GM18519 (cell line): ENCODE results near the gene CDH5.
"Not testable (repeated sequence)": the region's sequence is repeated elsewhere in the genome, so short reads cannot be mapped to it uniquely, and the experiment has no call there.

Experiments
- ATAC-seq: cut with Tn5 transposase; IDR thresholded peaks from one replicate; pipeline ENCODE4 v1.9.1; 2021; ENCODE audit warnings: mild to moderate bottlenecking, moderate library complexity; ENCODE audit not compliant: unreplicated experiment, low FRiP score

The CDH5 gene, protein sequence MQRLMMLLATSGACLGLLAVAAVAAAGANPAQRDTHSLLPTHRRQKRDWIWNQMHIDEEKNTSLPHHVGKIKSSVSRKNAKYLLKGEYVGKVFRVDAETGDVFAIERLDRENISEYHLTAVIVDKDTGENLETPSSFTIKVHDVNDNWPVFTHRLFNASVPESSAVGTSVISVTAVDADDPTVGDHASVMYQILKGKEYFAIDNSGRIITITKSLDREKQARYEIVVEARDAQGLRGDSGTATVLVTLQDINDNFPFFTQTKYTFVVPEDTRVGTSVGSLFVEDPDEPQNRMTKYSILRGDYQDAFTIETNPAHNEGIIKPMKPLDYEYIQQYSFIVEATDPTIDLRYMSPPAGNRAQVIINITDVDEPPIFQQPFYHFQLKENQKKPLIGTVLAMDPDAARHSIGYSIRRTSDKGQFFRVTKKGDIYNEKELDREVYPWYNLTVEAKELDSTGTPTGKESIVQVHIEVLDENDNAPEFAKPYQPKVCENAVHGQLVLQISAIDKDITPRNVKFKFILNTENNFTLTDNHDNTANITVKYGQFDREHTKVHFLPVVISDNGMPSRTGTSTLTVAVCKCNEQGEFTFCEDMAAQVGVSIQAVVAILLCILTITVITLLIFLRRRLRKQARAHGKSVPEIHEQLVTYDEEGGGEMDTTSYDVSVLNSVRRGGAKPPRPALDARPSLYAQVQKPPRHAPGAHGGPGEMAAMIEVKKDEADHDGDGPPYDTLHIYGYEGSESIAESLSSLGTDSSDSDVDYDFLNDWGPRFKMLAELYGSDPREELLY

DNA sequence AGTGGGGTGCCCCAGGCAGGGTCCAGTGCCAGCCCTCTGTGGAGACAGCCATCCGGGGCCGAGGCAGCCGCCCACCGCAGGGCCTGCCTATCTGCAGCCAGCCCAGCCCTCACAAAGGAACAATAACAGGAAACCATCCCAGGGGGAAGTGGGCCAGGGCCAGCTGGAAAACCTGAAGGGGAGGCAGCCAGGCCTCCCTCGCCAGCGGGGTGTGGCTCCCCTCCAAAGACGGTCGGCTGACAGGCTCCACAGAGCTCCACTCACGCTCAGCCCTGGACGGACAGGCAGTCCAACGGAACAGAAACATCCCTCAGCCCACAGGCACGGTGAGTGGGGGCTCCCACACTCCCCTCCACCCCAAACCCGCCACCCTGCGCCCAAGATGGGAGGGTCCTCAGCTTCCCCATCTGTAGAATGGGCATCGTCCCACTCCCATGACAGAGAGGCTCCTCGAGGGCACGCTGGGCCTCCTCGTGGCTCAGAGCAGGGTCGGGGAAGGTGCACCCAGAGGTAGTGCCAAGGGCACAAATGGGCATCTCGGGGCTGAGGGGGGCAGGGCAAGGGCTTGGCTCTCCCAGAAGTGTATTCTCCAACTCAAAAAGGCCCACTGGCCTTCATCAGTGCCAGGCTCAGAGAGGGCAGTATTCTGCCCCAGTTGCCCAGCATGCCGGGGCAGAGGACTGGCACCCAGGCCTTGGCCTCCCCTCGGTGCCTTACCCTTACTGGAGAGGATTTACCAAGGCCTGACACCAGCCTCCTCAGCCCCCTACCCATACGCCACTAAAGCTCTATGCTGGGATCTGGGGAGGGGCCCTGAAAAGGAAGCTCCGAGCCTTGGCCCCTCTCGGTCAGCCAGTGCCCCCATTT lies at the start of gene CDH5:
CDH5 (plus strand) TSS at position 259 of the 867 bp plus-strand sequence. CDS start 12,647 bp downstream, outside the sequence.
- no peak for ATAC-seq

DNA sequence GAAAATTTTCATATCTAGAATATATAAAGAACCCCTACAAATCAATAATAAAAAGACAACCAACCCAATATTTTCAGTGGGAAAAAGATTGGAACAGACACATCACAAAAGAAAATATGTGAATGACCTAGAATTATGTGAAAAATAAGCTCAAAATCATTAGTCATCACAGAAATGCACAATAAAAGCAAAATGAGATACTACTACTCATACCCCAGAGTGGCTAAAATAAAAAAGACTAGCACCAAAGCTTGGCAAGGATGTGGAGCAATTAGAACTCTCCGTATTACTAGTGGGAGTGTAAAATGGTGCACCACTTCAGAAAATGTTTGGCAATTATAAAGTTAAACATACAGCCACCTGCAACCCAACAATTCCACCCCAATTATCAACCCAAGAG lies 48.0 kb upstream of the CDH5 start:
- ATAC-seq, result no peak

DNA sequence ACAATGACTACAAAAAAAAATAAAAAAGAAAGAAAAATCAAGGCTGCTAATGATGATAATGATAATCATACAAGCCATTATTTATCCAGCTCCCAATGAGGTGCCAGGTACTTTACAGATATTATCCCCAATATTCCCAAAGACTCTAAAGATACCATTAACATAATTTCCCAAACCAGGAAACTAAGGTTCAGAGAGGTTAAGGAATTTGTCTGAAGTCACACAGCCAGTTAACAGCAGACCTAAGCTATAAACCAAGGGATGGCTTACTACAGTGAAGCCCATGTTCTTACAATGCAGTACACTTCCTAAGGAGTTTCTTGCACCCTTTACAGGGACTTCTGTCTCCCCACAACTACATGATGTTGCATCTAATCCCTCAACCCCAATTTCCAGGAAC lies 45.7 kb upstream of the CDH5 start:
- no peak for ATAC-seq

DNA sequence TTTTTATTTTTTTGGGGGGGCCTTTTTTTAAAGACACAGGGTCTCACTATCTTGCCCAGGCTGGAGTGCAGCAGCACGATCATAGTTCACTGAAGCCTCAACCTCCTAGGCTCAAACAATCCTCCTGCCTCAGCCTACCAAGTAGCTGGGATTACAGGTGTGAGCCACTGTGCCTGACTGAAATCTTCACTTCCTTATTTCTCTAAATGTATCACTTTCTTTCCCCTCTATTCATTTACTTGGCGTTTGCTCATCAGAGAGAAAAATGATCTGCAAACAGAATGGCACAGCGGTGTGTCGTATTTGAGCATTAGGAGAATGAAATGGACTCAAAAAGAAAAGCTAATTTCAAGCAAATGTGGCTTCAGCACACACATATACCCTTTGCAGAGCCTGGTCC lies 44.3 kb upstream of the CDH5 start:
- ATAC-seq, result no peak

DNA sequence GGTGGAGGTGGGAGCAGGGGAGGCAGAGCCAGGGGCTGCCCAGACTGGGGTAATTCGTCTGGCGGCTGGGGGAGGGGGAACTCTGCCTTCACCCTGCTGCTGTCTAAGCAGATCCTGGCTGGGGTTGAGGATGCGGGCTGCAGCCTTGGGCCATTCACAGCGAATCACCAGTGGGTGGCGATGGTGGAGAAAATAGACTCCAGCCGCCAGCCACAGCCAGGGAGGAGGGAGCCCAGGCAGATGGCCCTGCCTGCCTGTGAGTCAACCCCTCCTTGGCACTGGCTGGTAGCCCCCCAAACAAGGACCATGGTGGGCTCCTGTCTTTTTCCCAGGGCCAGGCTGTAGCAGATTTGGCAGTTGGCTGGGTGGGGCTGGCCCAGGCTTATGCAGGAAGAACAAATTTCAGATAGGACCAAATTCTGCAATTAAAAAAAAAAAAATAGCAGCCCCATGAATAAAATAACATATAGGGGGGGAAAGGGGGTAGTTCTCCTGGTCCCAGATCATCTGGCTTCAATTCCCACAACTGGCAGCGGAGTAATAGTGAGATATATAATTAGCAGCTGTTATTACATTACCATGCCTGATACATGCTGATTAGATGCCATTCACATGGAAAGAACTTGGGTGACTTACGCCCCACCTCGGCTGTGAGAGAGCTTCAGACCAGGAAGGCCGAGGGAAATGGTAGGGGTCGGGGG lies 41.5 kb upstream of the CDH5 start:
- no peak for ATAC-seq

DNA sequence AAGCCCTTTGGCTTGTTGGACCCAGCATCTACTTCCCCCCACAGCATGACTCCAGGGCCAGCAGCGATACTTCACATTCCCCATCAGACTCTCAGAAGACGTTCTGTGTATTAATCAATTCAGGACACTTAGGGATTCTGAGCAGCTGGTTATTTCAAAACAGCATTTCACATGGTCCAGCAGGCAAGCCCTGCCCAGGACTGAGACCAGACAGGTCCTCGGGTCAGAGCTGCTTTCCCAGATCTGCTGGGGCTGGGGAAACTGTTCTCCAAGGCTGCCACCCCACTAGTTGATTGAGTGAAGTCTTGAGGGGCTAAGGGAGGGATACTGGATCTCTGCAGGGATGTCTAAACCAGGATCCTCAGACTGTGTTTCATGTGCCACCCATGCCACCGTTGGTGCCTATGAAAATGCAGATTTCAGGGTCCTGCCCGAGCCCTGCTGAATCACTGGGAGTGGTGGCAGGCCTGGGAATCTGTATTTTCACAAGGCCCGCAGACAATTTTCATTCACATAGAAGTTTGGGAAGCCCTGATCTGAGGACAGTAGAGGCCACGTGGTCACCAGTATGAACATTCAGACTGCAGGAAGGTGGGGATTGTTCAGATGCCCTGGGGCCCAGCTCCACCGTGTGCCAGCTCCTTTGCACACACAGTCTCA lies 40.6 kb upstream of the CDH5 start:
- no peak for ATAC-seq

DNA sequence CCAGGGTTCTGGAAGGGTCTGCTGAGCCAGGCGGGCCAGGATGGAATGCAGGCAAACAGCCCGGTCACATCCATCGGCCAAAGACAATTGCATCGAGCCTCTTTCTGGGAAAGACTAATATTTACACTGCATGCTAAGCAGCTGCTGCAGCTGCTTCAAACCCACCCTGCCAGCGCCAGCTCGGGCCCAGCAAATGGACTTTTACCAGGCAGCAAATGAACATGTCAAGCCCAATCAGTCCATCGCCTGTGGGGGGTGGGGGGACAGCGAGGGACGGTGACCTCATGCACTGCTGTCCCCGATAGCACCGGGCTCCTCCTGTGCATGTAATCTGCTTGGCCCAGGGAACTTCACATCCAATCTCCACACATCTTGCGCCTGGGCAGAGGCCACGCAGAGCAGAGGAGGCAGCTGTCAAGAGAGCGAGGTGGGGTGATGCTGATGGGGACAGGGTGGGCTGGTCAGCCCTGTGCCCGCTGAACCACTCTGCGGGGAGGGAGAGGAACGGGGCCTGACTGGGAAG lies 39.4 kb upstream of the CDH5 start:
- no peak for ATAC-seq

DNA sequence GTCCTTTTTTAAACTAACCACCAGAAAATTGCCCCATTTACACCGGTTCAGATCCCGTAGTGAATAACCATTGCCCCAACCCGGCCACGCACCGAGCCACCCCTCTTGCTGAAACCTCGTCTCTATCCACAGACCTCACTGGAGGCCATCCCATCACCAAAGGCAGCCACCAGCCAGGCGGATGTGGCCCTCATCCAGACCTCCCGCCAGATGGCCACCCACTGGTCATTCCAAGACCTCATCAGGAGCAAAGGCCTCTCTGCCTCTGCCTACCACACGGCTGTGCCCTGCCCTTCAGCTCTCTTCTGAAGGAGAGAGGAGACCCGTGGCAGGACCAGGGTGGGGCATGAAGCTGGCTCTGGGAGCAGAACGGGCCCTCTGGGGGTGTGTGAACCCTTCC lies 38.2 kb upstream of the CDH5 start:
- no peak for ATAC-seq

DNA sequence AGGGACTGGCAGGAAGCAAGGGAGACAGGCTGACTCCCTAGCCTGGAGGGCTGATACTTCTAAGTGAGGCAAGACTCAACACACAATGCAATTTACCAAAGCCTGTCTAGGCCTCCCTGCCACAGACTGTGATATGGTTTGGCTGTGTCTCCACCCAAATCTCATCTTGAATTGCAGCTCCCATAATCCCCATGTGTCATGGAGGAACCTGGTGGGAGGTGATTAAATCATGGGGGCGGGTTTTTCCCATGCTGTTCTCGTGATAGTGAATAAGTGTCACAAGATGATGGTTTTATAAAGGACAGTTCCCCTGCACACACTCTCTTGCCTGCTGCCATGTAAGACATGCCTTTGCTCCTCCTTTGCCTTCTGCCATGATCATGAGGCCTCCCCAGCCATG lies 35.0 kb upstream of the CDH5 start:
- ATAC-seq, result not testable (repeated sequence)

DNA sequence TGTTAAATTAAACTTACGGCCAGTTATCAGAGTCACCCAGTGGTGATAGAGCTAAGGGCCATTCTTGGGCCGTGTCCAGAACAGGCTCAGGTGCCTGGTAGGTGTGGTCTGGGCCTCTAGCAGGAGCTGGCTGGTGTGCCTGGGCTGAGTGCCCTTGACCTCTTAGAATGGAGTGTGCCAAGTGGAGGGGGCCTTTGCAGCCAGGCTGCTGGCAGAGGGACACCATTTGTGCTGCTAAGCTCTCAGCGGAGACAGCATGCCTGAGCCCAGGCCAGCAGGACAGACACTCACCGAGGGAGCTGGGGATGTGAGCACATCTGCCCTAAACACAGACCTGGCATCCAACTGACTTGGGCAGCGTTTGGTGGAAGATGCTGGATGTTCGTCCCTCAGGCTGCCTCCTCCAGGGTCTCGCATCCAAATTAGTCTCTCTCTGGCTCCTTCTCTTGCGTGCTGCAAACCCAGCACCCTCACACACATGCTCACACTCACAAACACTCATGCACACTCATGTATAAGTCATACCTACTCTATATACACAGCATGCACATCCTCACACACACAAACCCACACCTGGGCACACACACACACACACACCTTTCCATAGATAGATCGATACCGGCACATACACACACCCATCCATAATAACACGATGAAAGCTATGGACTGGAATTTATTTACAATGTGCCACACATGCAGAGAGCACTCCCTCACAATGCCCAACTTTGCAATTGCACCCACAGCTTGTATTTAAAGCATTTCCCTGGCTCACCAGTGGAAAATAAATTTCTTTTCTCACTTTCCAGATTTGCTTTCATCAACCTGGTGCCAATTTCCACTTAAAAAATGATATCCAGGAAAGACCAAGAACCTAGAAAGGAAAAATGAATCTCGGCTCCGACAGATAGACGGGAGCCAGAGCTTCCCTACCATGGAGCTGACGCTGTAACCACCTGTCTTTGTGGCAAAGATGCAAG lies 33.6 kb upstream of the CDH5 start:
- ATAC-seq, result no peak

DNA sequence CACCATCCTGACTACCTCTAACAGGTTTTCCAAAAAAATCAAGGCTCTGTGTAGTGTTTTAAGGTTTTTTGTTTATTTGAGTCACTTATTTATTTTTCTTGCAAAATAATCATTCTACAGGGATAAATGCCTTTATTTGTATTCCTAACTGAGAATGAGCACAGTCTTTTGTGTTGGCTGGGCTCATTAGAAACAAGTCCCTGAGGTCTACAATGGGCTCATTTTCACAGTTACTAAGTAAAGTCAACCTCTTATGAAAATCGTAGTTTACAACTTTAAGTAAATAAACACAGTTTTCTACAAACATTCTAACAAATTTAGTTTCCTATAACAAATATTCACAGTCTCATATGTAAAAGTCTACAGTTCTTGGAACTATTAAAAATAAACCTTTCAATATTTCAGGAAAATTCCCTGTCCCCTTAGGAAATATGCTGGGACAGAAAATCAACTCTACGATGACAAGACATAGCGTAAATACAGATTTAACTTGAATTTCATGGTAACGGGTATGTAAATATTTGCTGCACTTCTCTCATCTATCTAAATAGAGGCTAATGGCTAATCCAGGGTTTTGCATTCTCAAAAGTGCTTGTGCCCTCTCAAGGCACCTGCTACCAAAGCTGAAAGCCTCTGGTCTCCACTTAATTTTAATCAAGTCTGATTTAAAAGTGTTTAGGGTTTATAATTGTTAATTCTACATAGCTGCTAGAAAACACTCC lies 31.5 kb upstream of the CDH5 start:
- ATAC-seq, result no peak

DNA sequence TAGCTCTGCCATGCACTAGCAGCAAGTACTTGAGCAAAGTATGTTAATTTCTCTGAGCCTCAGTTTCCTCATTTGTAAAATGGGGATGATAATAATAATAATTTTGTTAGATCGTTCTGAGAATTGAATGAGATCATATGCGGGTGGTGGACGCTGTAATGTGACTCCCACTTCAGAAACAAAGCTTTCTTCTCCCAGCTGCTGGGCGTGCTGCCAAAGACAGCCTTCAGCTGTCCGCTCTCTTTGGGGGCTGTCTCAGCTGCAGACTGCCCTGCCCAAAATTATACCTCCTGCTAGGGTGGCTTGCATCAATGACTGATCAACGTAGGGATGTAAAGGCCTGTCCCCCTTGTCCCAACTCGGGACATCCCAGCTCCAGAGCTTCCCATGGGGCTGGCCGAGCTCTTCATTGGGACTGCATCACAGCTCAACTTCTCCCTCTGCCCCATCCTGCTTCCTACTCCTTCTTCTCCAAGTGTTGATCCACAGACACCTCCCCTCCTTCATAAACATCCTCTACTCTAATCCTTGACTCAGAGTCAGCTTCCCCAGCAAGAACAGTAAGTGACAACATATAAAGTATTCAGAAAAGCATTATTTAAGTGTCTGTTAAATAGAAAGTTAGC lies 30.7 kb upstream of the CDH5 start:
- ATAC-seq, result no peak

DNA sequence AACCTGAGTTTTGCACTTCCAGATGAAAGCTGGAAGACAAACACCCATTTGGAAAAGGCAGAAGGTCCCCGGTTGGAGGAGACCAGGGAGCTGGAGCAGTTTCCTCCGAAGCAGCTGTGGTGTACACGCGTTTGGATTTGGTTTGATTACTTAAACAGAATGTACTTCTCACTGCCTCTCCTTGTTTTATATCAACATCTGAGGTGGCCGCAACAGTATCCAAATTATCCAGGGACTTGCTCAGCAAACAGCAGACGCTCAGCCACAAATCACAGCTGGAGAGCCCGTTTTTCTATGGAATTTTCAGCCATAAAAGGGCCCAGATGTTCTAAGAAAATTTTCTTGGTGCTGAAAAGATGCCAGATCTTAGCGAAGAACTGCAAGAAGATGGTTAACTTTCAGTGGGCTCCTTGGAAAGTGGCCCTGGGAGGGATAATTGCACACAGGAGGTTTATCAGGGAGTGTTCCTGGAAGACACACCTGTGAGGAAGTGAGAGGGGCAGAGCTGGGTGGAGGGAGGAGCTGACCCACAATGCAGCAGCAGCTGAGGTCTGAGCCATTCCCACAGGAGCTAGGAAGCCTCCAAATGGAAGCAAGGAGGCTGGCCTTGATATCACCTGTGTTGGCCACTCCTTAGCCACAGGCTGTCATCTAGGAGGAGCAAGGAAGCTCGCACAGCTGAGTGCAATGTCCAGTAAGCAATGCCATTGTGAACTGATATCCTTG lies 28.9 kb upstream of the CDH5 start:
- no peak for ATAC-seq

DNA sequence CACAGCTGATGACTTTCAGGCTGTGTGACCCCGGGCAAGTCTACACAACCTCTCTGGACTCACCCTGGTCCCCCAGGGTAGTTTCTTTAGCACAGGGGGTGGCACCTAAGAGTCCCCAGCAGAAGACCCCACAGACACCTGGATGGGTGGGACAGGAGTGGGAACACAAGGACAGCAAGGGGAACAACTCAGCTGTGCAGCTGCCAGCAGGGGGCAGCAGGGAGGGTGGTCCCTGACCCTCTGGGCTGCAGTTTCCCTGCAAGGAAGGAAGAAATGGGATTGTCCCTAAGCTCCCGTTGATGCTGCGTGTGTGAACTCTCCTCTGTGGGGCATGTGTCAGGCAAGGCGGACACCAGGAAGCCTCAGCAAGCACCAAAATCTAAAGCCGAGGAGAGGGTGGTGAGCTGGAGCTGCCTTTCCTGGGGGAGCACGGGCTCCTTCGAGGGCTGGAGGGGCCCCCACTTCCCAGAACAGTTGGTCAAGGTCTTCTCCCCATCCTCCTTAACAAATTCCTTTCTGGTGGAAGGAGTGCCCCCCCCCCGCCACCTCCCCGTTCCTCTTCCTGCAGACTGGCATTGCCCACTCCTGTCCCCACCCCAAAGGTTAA lies 24.1 kb upstream of the CDH5 start:
- no peak for ATAC-seq

DNA sequence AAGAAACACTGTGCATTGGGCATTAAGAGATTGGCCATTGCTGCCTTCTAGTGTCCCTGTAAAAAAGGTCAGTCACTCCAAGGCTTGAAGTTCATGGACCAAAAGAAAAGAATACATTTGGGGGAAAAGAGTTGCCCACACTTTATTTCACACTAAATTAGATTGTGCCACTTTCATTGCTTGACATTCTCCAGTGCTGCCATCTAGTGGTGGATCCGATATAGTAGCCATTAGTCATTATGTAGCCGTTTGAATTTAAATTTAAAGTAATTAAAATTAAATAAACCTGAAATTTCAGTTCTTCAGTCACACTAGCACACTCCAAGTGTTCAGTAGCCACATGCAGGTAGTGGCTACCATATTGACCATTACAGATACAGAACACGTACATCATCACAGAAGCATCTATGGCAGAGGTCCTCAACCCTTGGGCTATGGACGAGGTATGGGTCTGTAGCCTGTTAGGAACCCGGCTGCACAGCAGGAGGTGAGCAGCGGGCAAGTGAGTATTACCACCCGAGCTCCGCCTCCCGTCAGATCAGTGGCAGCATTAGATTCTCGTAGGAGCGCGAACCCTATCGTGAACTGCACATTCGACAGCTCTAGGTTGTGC lies 21.9 kb upstream of the CDH5 start:
- ATAC-seq, result no peak

DNA sequence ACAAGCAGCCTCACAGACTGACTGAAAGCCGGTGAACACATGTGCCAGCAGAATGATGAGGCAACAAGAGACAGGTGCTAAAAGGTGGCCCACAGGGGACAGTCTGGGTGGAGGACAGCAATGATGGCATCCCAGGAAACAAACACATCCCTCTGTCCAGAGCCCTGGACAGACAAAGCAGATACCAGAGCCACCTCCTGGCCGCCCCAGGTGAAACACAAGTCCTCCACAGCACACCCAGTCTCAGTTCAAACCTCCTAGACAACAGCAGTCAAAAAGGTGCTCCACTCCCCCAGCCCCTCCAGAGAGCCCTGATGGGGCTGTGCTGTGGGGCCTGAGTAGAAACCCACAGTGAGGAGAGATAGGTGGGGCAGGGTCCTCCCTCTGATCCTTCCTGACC lies 20.3 kb upstream of the CDH5 start:
- no peak for ATAC-seq
